HG02642 (cell line): ENCODE data around the gene FEM1B.
A peak's percentile ranks its signal among the peaks of the same experiment; 100 is the strongest.

ENCODE experiments used
- ATAC-seq: cut with Tn5 transposase; IDR thresholded peaks from one replicate; pipeline ENCODE4 v1.9.1; 2021; ENCODE audit warnings: mild to moderate bottlenecking; ENCODE audit not compliant: unreplicated experiment, poor library complexity

FEM1B gene

GRCh38 chr15:68279779-68280753 is 2.5 kb downstream of the FEM1B start:
- ATAC-seq = no peak

DNA sequence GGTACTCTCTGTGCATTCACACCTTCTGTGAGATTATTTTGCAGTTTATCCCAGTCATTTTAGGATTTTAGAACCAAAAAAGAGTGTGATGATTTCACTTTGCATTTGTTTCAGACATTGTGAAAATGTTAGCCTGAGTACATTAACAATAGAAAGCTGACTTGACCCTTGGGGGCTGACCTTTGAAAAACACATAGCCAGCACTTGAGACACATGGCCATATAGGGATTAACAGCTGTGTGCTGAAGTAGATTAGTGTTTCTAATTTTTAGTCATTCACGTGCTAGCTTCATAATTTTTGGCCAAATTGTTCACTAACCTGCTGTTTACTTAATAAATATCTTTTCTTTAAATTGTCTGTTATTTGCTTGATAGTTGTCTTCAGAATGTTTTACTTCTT is 3.5 kb downstream of the FEM1B start:
- no peak for ATAC-seq

- ATAC-seq = no peak
Observed at GRCh38 chr15:68283401-68283800, 5.9 kb downstream of the FEM1B start.

- ATAC-seq = no peak
Observed at GRCh38 chr15:68284616-68285258, 7.2 kb downstream of the FEM1B start.

- no peak for ATAC-seq
Observed at GRCh38 chr15:68285259-68285980, 7.9 kb downstream of the FEM1B start.

- no peak for ATAC-seq
Observed at GRCh38 chr15:68286256-68286655, 8.7 kb downstream of the FEM1B start.

DNA sequence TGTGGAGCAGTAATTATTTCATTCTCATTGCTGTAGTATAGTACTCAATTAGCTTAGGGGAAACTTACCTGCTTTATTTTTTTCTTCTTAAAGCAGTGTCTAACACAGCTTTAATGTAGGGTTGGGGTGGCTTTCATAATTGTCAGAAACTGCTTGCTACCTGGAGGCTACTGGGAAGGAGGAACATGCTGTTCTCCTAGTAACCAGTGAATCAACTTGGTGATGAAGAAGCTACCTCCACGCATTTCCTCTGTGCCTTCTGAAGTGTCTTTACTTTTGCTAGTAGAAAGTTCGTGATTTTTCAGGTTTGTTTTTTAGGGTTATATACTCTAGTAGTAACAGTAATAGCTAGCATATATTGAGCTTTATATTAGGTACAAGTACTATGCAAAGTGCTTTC is 11.5 kb downstream of the FEM1B start:
- ATAC-seq = no peak

DNA sequence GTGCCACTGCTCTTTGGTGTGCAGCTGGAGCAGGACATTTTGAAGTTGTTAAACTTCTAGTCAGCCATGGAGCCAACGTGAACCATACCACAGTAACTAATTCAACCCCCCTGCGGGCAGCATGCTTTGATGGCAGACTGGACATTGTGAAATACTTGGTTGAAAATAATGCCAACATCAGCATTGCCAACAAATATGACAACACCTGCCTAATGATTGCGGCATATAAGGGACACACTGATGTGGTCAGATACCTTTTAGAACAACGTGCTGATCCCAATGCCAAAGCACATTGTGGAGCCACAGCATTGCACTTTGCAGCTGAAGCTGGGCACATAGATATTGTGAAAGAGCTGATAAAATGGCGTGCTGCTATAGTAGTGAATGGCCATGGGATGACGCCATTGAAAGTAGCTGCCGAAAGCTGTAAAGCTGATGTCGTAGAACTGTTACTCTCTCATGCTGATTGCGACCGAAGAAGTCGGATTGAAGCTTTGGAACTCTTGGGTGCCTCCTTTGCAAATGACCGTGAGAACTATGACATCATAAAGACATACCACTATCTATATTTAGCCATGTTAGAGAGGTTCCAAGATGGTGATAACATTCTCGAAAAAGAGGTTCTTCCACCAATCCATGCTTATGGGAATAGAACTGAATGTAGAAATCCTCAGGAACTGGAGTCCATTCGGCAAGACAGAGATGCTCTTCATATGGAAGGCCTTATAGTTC is 12.2 kb downstream of the FEM1B start:
- ATAC-seq = no peak

DNA sequence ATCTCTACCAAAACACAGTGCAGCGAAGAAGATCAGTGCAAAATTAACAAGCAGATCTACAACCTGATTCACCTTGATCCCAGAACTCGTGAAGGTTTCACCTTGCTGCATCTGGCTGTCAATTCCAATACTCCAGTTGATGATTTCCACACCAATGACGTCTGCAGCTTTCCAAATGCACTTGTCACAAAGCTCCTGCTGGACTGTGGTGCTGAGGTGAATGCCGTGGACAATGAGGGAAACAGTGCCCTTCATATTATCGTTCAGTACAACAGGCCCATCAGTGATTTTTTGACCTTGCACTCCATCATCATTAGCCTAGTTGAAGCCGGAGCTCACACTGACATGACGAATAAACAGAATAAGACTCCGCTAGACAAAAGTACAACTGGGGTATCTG is 13.2 kb downstream of the FEM1B start:
- ATAC-seq = no peak

GRCh38 chr15:68292157-68292781 is 14.7 kb downstream of the FEM1B start:
- no peak for ATAC-seq

GRCh38 chr15:68292967-68293366 is 15.4 kb downstream of the FEM1B start:
- no peak for ATAC-seq

DNA sequence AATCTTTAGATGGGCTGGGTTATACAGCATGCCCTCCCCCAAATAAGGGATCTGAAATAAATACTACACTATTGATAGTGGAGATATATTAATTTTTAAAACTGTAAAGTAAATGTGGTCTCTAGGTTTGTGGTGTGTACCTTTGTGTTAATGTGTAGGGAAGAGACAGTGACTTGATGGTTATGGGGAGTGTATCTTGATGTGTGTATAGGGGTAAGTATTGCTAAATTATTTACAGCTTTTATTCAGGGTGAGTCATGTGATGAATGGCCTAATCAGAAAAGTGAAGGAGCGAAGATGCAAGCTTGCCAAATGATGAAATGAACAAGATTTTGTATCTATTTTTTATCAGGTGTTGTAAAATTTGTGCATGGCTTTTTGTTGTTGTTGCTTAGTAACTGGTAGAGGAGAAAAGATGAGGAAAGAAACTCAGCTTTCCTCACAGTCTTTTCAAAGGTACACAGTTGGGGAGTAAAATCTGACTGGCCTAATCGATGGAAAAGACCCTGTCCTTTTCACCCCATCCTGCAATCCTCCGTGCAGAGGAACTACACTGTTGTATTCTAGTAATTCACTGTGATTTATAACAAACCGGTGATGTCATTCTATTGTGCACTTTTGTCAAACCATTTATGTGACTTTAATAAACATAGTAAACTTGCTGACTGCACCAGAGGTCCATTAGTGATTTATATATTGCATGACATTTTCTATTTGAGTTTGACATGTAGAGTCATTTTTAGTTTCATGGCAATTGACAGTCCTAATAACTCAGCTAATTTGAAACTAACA is 17.7 kb downstream of the FEM1B start:
- no peak for ATAC-seq

GRCh38 chr15:68298336-68298735 is 20.8 kb downstream of the FEM1B start:
- ATAC-seq = no peak

DNA sequence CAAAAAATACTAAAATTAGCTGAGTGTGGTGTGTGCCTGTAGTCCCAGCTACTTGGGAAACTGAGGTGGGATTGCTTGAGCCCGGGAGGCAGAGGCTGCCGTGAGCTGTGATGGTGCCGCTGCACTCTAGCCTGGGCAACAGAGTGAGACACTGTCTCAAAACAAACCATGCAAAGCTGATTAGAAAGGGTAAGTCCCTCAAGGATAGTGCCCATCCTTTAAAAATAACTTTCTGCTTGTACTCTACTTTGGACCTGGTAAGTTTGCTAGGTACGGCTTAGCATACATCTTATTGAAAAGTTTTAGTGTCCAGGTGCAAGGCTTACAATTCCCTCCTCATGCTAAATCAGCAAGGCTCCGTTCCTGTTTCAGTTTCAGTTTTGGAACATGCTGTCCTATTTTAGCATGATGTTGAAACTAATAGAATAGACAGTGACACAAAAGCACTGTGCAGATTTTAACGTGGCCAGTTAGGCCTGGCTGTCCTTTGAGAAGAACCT is 21.4 kb downstream of the FEM1B start:
- ATAC-seq = peak; percentile 86

- ATAC-seq = peak; percentile 20
Observed at GRCh38 chr15:68299436-68299835, 21.9 kb downstream of the FEM1B start.

DNA sequence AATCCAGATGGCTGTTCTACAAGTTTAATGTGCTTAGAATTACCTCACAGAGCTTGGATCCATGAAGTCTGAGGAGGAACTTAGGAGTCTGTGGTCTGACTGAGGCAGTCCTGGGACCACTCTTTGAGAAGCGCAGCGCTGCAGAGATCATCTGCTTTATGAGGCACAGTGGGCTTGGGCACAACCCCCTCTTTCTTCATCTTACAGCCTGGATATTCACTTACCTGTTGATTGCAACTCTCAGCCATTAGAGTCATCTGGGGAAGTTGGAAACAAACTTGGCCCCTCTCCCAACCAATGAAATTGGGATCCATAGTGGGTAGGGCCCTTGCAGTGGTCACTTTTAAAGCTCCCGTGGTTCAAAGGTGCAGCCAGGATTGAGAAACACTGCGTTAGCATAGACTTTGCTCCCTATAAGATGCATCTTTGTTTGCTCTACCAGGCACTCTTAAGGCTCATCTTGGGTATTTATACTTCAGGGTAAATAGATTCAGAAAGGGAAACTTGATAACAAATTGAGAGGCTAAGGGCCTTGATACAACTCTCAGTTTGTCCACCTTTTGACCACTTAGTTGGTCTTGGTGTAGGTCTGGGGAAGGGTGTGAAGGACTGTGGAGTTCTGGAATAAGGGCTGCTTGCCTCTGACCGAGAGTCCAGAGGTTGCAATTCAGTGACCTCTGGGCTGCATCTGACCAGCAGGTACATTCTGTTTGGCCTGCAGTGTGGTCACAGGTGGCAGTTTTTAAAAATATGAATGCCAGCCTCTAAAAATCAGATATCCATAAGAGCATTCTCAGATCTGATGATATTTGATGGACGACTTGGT is 22.8 kb downstream of the FEM1B start:
- no peak for ATAC-seq

DNA sequence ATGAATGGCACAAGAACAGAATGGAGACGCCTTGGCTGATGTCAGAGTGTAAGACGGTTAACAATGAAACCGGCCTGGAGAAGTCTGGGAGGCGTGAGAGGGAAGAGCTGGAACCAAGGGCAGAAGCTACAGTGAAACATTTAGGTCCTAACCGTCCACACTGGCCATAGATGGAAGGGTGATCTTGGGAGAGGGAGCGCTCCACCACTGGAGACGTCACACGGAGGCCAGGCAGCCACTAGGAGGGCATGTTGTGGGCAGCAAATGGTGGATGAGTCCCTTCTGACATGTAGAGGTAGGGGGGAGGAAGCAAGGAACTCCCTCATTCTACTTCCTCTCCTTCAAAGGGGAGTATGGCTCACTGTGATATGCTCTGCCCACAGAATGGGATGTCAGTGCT is 23.8 kb downstream of the FEM1B start:
- ATAC-seq = no peak

DNA sequence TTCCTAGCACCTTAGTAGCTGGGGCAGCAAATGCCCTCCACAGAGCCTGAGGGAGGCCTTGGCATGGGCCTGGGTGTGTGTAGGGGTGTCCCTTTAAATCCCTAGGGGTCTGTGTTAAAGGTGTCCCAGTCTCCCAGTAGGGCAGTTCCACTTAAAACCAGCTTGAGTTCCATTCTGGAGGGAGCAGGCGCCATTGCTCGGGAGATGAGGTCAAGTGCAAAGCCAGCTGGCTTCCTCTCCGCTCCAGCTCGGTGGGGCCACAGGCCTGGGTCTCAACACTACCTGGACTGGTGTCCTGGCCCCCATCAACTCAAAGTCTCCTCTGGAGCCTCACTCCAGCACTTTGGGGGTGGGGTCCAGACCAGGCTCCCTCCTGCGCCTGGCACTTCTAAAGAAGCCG is 25.2 kb downstream of the FEM1B start:
- ATAC-seq = no peak
